BE2C (cell line): ENCODE results near the gene CRISPLD2.
A peak's percentile ranks its signal among the peaks of the same experiment; 100 is the strongest.

Source experiments
- DNase-seq: peaks from one replicate; pipeline ENCODE4 v3.0.0-alpha.2; 2020
- H3K27me3 ChIP-seq: fragments of 250-450 bp; sonication (Bioruptor Pico); 2 replicates; pipeline ENCODE4 v1.5.1; 2020; ENCODE audit warnings: mild to moderate bottlenecking
- H3K36me3 ChIP-seq: fragments of 250-450 bp; sonication (Bioruptor Pico); 2 replicates; pipeline ENCODE4 v1.5.1; 2020; ENCODE audit warnings: mild to moderate bottlenecking
- H3K4me1 ChIP-seq: fragments of 250-450 bp; sonication (Bioruptor Pico); 2 replicates; pipeline ENCODE4 v1.5.1; 2020
- H3K4me3 ChIP-seq: 2 replicates; pipeline ENCODE4 v1.5.1; 2011; ENCODE audit warnings: low read depth, low read length
- H3K9me3 ChIP-seq: fragments of 250-450 bp; sonication (Bioruptor Pico); 2 replicates; pipeline ENCODE4 v1.5.1; 2020
- TF ChIP-seq, protein P1 (sequence below): IDR thresholded peaks from 2 replicates; pipeline ENCODE4 v1.5.1; 2012; ENCODE audit warnings: mild to moderate bottlenecking, low read depth, low read length

Gene CRISPLD2

DNA sequence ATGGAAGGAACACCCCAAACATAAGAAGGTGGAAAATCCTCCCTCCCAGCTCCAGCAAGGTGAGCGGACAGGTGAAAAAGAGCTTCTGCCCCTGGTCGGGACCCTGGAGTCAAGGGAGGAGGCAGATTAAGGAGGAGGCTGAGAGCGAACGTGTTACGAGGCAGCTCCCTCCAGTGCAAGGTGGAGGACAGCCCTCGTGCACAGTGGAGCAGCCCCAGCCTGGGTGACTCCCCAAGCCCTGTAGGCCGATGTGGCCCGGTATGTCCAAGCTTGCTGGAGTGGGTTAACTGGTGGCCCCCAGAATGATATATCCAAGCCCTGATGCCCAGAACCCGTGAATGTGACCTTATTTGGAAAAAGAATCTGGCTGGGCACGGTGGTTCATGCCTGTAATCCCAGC is 15.5 kb upstream of the CRISPLD2 start:
- no peaks in the 10 kb centered on the region for H3K9me3 ChIP-seq
- TF ChIP-seq, protein P1, sequence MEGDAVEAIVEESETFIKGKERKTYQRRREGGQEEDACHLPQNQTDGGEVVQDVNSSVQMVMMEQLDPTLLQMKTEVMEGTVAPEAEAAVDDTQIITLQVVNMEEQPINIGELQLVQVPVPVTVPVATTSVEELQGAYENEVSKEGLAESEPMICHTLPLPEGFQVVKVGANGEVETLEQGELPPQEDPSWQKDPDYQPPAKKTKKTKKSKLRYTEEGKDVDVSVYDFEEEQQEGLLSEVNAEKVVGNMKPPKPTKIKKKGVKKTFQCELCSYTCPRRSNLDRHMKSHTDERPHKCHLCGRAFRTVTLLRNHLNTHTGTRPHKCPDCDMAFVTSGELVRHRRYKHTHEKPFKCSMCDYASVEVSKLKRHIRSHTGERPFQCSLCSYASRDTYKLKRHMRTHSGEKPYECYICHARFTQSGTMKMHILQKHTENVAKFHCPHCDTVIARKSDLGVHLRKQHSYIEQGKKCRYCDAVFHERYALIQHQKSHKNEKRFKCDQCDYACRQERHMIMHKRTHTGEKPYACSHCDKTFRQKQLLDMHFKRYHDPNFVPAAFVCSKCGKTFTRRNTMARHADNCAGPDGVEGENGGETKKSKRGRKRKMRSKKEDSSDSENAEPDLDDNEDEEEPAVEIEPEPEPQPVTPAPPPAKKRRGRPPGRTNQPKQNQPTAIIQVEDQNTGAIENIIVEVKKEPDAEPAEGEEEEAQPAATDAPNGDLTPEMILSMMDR: no peak

GRCh38 chr16:84806256-84806889 is 13.4 kb upstream of the CRISPLD2 start:
- TF ChIP-seq, protein P1: 0 out of 2 replicates have a peak, but pooled peaks have one; percentile 7
- H3K9me3 ChIP-seq: no peaks in the 10 kb centered on the region
- H3K36me3 ChIP-seq: no peaks in the 10 kb centered on the region
- DNase-seq: peak; percentile 93
- H3K4me3 ChIP-seq: peak overlapping the region; percentile 49
- H3K27me3 ChIP-seq: no peaks in the 10 kb centered on the region
- H3K4me1 ChIP-seq: peaks cover 7% of the 10 kb centered on the region

More for the DNA sequence above, 15.5 kb upstream of the CRISPLD2 start:
- no peaks in the 10 kb centered on the region for H3K36me3 ChIP-seq
- H3K4me1 ChIP-seq: peaks cover 7% of the 10 kb centered on the region
- no peaks in the 10 kb centered on the region for H3K27me3 ChIP-seq
- DNase-seq: no peak
- H3K4me3 ChIP-seq: no peak overlapping the region

DNA sequence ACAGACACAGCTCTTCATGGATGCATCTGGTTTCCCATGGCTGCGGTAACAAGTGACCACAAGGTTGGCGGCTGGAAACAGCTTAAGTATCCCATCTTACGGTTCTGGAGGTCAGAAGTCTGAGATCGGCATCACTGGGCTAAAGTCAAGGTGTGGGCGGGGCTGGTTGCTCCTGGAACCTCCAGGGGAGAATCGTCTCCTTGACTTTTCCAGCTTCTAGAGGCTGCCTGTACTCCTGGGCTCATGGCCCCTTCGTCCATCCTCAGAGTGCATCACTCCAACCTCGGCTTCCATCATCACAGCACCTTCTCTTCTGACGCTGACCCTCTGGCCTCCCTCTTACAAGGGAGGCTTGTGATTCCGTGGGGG is 12.9 kb upstream of the CRISPLD2 start:
- DNase-seq: no peak
- Histone ChIP-seq H3K9me3 (no peaks in the 10 kb centered on the region), H3K36me3 (no peaks in the 10 kb centered on the region), H3K4me3 (peak overlapping the region; percentile 49), H3K27me3 (no peaks in the 10 kb centered on the region), H3K4me1 (peaks cover 7% of the 10 kb centered on the region)
- TF ChIP-seq, protein P1: no peak

DNA sequence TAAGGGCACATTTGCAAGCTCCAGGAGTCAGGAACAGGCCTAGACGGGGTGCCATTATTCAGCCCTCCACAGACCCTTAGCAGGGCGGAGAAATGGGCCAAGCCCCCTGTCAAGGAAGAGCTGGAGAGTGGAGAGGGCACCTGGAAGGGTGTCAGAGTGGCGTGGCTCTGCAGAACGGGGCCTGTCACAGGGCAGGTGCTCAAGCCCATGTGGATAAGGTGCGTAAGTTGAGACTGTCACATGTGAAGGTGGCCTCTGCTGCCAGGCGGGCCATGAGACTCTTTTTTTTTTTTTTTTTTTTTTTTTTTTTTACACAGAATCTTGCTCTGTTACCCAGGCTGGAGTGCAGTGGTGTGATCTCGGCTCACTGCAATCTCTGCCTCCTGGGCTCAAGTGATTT is 12.0 kb upstream of the CRISPLD2 start:
- DNase-seq: no peak
- H3K4me1 ChIP-seq: peaks cover 7% of the 10 kb centered on the region
- no peaks in the 10 kb centered on the region for H3K9me3 ChIP-seq
- H3K4me3 ChIP-seq: no peak overlapping the region
- H3K36me3 ChIP-seq: no peaks in the 10 kb centered on the region
- H3K27me3 ChIP-seq: no peaks in the 10 kb centered on the region
- TF ChIP-seq, protein P1: no peak

- Histone ChIP-seq H3K4me3 (no peak overlapping the region), H3K27me3 (no peaks in the 10 kb centered on the region), H3K4me1 (peaks cover 7% of the 10 kb centered on the region), H3K36me3 (no peaks in the 10 kb centered on the region), H3K9me3 (no peaks in the 10 kb centered on the region)
- TF ChIP-seq, protein P1: no peak
- no peak for DNase-seq
These were observed 11.0 kb upstream of the CRISPLD2 start for GRCh38 chr16:84808826-84809225.

DNA sequence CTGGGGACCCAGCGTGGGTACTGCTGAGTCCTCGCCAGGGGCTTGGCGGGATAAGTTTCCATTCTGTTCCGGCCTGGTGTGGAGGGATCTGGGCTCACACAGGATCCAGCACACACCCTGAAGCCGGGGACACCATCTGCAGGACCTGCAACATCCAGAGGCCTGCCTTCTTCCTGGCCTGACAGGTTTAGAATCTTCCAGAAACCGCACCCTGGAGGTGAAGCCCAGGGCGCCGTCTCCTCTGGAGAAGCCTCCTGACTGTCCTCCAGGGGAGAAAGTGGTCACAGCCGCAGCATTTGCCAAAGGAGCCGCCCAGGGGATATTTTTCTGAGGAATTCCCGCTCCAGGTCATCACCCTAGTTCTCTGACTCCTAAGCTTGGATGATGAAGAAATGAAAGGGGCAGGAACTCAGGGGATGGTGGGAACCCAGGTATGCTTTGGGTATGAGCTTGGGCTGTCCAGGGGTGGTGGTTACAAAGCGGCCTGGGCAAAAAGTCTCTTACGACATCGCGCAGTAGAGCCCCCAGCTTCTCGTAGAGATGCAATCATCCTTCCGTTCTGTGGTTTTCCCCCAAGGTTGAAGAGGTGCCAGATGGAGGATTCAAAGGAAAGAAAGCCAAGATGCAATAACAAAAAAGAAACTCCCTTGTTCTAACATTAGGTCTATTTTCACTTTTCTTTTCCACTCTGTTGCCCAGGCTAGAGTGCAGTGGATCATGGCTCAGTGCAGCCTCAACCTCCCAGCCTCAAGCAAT is 9.1 kb upstream of the CRISPLD2 start:
- H3K27me3 ChIP-seq: no peaks in the 10 kb centered on the region
- peaks cover 7% of the 10 kb centered on the region for H3K4me1 ChIP-seq
- H3K4me3 ChIP-seq: no peak overlapping the region
- no peak for DNase-seq
- TF ChIP-seq, protein P1: no peak
- no peaks in the 10 kb centered on the region for H3K36me3 ChIP-seq
- no peaks in the 10 kb centered on the region for H3K9me3 ChIP-seq
